CD14-positive monocyte (primary cell): ENCODE data around the gene SLC37A1. TPM values are rescaled to one million over a fixed set of nuclear protein-coding genes. Genes with fewer than 3 reads are reported as not detected.

ENCODE experiments used
- DNase-seq, 3 donors: peaks; one replicate each; pipeline ENCODE4 v3.0.0-alpha.2; 2011 to 2022
- H2AFZ ChIP-seq: 2 replicates; pipeline ENCODE4 v1.6.0; 2012; ENCODE audit warnings: mild to moderate bottlenecking, low read depth, low read length, inconsistent platforms; ENCODE audit not compliant: insufficient read depth, poor library complexity, severe bottlenecking
- H3K27ac ChIP-seq, 2 donors: 1 replicate in 1 of 2; 2 replicates in 1 of 2; pipeline ENCODE4 v1.5.1; 2012 to 2013; ENCODE audit warnings: low read length in 2 of 2, control low read depth in 1 of 2, inconsistent platforms in 1 of 2, low read depth in 1 of 2, mild to moderate bottlenecking in 1 of 2
- H3K27me3 ChIP-seq, 2 donors: one replicate each; pipeline versions ENCODE4 v1.6.0 to v1.6.1; 2011 to 2013; ENCODE audit warnings: low read length in 2 of 2; ENCODE audit not compliant: control insufficient read depth in 2 of 2, insufficient read depth in 2 of 2
- H3K36me3 ChIP-seq, 2 donors: replicated peaks in 1 of 2; 1 replicate in 1 of 2; 2 replicates in 1 of 2; pipeline versions ENCODE4 v1.5.1 to v1.6.1; 2012 to 2013; ENCODE audit warnings: low read length in 2 of 2, control low read depth in 1 of 2, inconsistent platforms in 1 of 2, mild to moderate bottlenecking in 1 of 2; ENCODE audit not compliant: insufficient read depth in 2 of 2, control insufficient read depth in 1 of 2
- H3K4me1 ChIP-seq, 2 donors: 1 replicate in 1 of 2; 2 replicates in 1 of 2; pipeline versions ENCODE4 v1.5.1 to v1.6.1; 2012 to 2013; ENCODE audit warnings: low read length in 2 of 2, control low read depth in 1 of 2, inconsistent platforms in 1 of 2, mild to moderate bottlenecking in 1 of 2, moderate library complexity in 1 of 2; ENCODE audit not compliant: insufficient read depth in 2 of 2, control insufficient read depth in 1 of 2
- H3K4me2 ChIP-seq: replicated peaks from 2 replicates; pipeline ENCODE3; 2012; ENCODE audit warnings: low read length, moderate library complexity, mild to moderate bottlenecking; ENCODE audit not compliant: poor library complexity, severe bottlenecking; ENCODE audit errors: extremely low read depth
- H3K4me3 ChIP-seq, 3 experiments: fragments of 200-600 bp in 1 of 3; sonication (generic) in 1 of 3; replicated peaks in 1 of 3; 1 replicate in 2 of 3; 2 replicates in 1 of 3; pipeline ENCODE4 v1.5.1; 2011 to 2013; ENCODE audit warnings: low read length in 3 of 3, mild to moderate bottlenecking in 3 of 3, control low read depth in 2 of 3, low read depth in 2 of 3, inconsistent platforms in 1 of 3, moderate library complexity in 1 of 3
- H3K79me2 ChIP-seq: 2 replicates; pipeline ENCODE4 v1.6.0; 2012; ENCODE audit warnings: mild to moderate bottlenecking, control low read depth, inconsistent platforms, low read length, moderate library complexity; ENCODE audit not compliant: insufficient read depth
- H3K9ac ChIP-seq: 2 replicates; pipeline ENCODE4 v1.6.0; 2017; ENCODE audit warnings: low read length, mild to moderate bottlenecking; ENCODE audit not compliant: insufficient read depth, poor library complexity, severe bottlenecking
- H3K9me3 ChIP-seq, 2 donors: replicated peaks in 1 of 2; 1 replicate in 1 of 2; 2 replicates in 1 of 2; pipeline versions ENCODE4 v1.5.1 to v1.6.1; 2012 to 2013; ENCODE audit warnings: low read length in 2 of 2, control low read depth in 1 of 2; ENCODE audit not compliant: control insufficient read depth in 1 of 2, insufficient read depth in 1 of 2
- H4K20me1 ChIP-seq: 2 replicates; pipeline ENCODE4 v1.6.0; 2012; ENCODE audit warnings: mild to moderate bottlenecking, low read length, control low read depth, moderate library complexity; ENCODE audit not compliant: insufficient read depth
- H3K27ac Mint-ChIP-seq, 7 donors: one replicate each; pipeline ENCODE4 v1.8.0; 2020; ENCODE audit warnings: mild to moderate bottlenecking in 7 of 7, mixed read lengths in 7 of 7, moderate library complexity in 6 of 7, inconsistent platforms in 2 of 7
- H3K27me3 Mint-ChIP-seq, 3 donors: one replicate each; pipeline ENCODE4 v1.8.0; 2021 to 2022; ENCODE audit warnings: low read depth in 3 of 3, mild to moderate bottlenecking in 3 of 3, mixed read lengths in 3 of 3, moderate library complexity in 3 of 3, inconsistent platforms in 1 of 3
- H3K36me3 Mint-ChIP-seq, 2 donors: one replicate each; pipeline ENCODE4 v1.8.0; 2020; ENCODE audit warnings: mixed read lengths in 2 of 2, inconsistent platforms in 1 of 2, mild to moderate bottlenecking in 1 of 2
- H3K4me1 Mint-ChIP-seq: one replicate; pipeline ENCODE4 v1.8.0; 2020; ENCODE audit warnings: mild to moderate bottlenecking, mixed read lengths
- H3K4me3 Mint-ChIP-seq, 2 donors: one replicate each; pipeline ENCODE4 v1.8.0; 2020; ENCODE audit warnings: mild to moderate bottlenecking in 2 of 2, mixed read lengths in 2 of 2, moderate library complexity in 1 of 2
- H3K9me3 Mint-ChIP-seq, 7 donors: one replicate each; pipeline ENCODE4 v1.8.0; 2020 to 2022; ENCODE audit warnings: mixed read lengths in 7 of 7, mild to moderate bottlenecking in 6 of 7, moderate library complexity in 6 of 7, inconsistent platforms in 2 of 7
- CTCF ChIP-seq: fragments of 200-600 bp; IDR thresholded peaks from one replicate; pipeline ENCODE4 v1.8.0; 2022; ENCODE audit warnings: antibody characterized with exemption, mild to moderate bottlenecking
- WGBS: methylation state at CpG from one replicate; pipeline ENCODE4 v1.1.5; 2013; ENCODE audit warnings: missing lambda C conversion rate; ENCODE audit not compliant: insufficient coverage; 5-methylcytosine and 5-hydroxymethylcytosine counted together
- intact Hi-C, 2 donors: fragments of 100-400 bp; cut with micrococcal nuclease; formaldehyde crosslinking; loops; one replicate each; pipeline versions ENCODE4 v1.15.0 to v1.15.1; 2023
- polyA plus RNA-seq, 3 donors: library from polyadenylated mRNA; depleted of rRNA in 1 of 3; unstranded in 2 of 3; stranded (reverse) in 1 of 3; fragments of 300-500 nt in 2 of 3; fragments of >200 nt in 1 of 3; fragmentation: Illumina TruSeq in 2 of 3; gene quantifications; 1 replicate in 2 of 3; 2 replicates in 1 of 3; pipeline ENCODE4 v1.2.3, GENCODE V29; 2012 to 2021

Gene SLC37A1
- polyA plus RNA-seq, 3 donors = 2.7 to 12.4 (median 4.3) TPM

- intact Hi-C loops = no loop called here
- 96% methylated on average over 2 of the region's 2 CpGs for WGBS
Measured at GRCh38 chr21:42609811-42610210, 96.2 kb downstream of the SLC37A1 start.

GRCh38 chr21:42611852-42612251 is 98.2 kb downstream of the SLC37A1 start:
- H3K27ac Mint-ChIP-seq = no peak overlapping the region
- no peaks in the 10 kb centered on the region for H3K36me3 ChIP-seq
- H4K20me1 ChIP-seq = no peaks in the 10 kb centered on the region
- no peak overlapping the region for H3K4me2 ChIP-seq
- H3K9ac ChIP-seq = no peak overlapping the region
- H3K4me3 Mint-ChIP-seq = no peak overlapping the region
- no peak overlapping the region for H3K27ac ChIP-seq
- H3K79me2 ChIP-seq = no peaks in the 10 kb centered on the region
- H2AFZ ChIP-seq = no peak overlapping the region
- peaks cover 3 to 18% of the 10 kb centered on the region in 2 donors for H3K9me3 ChIP-seq
- H3K27me3 ChIP-seq = peaks cover 0 to 6% of the 10 kb centered on the region in 2 donors
- no CpG with 5 or more reads among the region's 3 CpGs for WGBS
- TF ChIP-seq CTCF = no peak
- intact Hi-C loops = no loop called here
- no peak overlapping the region for H3K4me3 ChIP-seq
- no peak for DNase-seq
- no peaks in the 10 kb centered on the region for H3K36me3 Mint-ChIP-seq
- H3K27me3 Mint-ChIP-seq = peaks cover 0 to 4% (median 3%) of the 10 kb centered on the region in 3 donors
- no peaks in the 10 kb centered on the region for H3K4me1 Mint-ChIP-seq
- peaks cover 5 to 6% of the 10 kb centered on the region in 2 donors for H3K4me1 ChIP-seq
- H3K9me3 Mint-ChIP-seq = peaks cover 7 to 24% (median 13%) of the 10 kb centered on the region in 7 donors

More at GRCh38 chr21:42609811-42610210, 96.2 kb downstream of the SLC37A1 start:
- no peak overlapping the region for H3K27ac Mint-ChIP-seq
- H3K36me3 ChIP-seq = no peaks in the 10 kb centered on the region
- H4K20me1 ChIP-seq = no peaks in the 10 kb centered on the region
- no peaks in the 10 kb centered on the region for H3K4me1 ChIP-seq
- no peak overlapping the region for H3K4me2 ChIP-seq
- H3K9ac ChIP-seq = no peak overlapping the region
- peaks cover 18 to 43% (median 29%) of the 10 kb centered on the region in 7 donors for H3K9me3 Mint-ChIP-seq
- no peak overlapping the region for H3K27ac ChIP-seq
- H2AFZ ChIP-seq = no peak overlapping the region
- TF ChIP-seq CTCF = no peak
- peaks cover 0 to 4% (median 3%) of the 10 kb centered on the region in 3 donors for H3K27me3 Mint-ChIP-seq
- H3K4me1 Mint-ChIP-seq = no peaks in the 10 kb centered on the region
- DNase-seq = peak in 1 of 3 donors; percentile 37
- no peak overlapping the region for H3K4me3 Mint-ChIP-seq
- no peak overlapping the region for H3K4me3 ChIP-seq
- no peaks in the 10 kb centered on the region for H3K79me2 ChIP-seq
- peaks cover 20 to 33% of the 10 kb centered on the region in 2 donors for H3K9me3 ChIP-seq
- H3K27me3 ChIP-seq = no peaks in the 10 kb centered on the region
- H3K36me3 Mint-ChIP-seq = no peaks in the 10 kb centered on the region
